SH-SY5Y (cell line): Measurements from ENCODE around the gene TMPRSS6.

Source experiments
- GATA2 ChIP-seq: IDR thresholded peaks from 2 replicates; pipeline ENCODE4 v1.6.1; 2011; ENCODE audit warnings: mild to moderate bottlenecking, low read depth, low read length
- GATA3 ChIP-seq: IDR thresholded peaks from 2 replicates; pipeline ENCODE4 v1.6.1; 2011; ENCODE audit warnings: low read depth, mild to moderate bottlenecking, low read length, moderate library complexity

The TMPRSS6 gene

DNA sequence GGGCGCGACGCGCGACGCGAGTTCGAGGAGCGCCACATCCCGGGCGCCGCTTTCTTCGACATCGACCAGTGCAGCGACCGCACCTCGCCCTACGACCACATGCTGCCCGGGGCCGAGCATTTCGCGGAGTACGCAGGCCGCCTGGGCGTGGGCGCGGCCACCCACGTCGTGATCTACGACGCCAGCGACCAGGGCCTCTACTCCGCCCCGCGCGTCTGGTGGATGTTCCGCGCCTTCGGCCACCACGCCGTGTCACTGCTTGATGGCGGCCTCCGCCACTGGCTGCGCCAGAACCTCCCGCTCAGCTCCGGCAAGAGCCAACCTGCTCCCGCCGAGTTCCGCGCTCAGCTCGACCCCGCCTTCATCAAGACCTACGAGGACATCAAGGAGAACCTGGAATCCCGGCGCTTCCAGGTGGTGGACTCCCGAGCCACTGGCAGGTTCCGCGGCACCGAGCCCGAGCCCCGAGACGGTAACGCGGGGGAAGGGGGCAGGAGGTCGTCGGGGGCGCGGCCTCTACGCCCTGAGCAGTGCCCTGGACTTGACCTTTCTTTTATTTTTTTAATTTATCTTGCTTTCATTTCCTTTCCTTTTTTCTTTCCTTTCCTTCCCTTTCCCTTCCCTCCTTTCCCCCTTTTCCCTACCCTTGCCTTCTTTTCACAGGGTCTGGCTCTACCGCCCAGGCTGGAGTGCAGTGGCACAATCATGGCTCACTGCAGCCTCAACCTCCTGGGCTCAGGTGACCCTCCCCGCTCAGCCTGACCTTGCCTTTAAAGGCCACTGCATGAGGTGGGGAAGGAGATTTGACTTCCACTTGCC is 85.0 kb downstream of the TMPRSS6 start:
- TF ChIP-seq GATA2 (no peak), GATA3 (no peak)

DNA sequence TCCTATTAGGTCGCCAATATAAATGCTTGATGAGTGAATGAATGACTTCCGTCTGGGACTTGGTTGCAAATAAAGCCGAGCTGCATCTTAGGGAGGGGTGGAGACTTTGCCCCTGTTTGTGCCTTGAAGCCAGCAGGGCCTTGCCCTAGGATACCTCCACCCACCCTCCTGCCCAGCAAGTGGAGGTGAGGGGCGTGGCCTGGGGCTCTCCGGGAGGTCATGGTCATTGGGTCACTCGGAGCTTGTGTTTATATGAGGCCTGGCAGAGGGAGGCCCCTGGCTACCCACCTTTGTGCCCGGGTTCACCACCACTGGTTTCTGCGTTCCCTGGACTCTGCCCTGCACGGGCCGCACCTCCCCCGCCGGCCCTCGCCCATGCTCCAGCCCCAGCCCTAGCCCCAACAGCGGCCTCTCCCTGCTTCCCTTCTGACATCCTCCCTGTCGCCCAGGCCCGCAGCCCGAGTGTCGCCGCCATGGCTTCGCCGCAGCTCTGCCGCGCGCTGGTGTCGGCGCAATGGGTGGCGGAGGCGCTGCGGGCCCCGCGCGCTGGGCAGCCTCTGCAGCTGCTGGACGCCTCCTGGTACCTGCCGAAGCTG is 85.7 kb downstream of the TMPRSS6 start:
- TF ChIP-seq GATA3 (no peak), GATA2 (no peak)

- TF ChIP-seq GATA3 (no peak), GATA2 (no peak)
These were observed 86.8 kb downstream of the TMPRSS6 start for GRCh38 chr22:37022483-37023337.

GRCh38 chr22:37021710-37022482 is 87.6 kb downstream of the TMPRSS6 start:
- TF ChIP-seq GATA3 (no peak), GATA2 (no peak)

- TF ChIP-seq GATA2 (no peak), GATA3 (no peak)
These were observed 88.5 kb downstream of the TMPRSS6 start for GRCh38 chr22:37021041-37021440.

DNA sequence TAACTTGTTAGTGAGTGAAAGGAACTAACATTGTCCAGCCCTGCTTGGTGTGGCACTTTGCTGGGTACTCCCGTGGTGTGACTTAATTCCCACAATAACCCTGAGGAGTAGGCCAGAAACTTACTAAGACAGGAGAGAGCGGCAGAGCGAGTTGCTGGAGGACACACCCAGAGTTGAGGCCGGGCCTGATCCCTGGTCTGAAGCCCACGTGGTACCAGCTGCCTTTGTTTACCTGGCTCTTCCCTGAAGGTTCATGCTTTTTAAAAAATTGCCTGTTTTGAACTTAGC is 89.4 kb downstream of the TMPRSS6 start:
- TF ChIP-seq GATA2 (no peak), GATA3 (no peak)

DNA sequence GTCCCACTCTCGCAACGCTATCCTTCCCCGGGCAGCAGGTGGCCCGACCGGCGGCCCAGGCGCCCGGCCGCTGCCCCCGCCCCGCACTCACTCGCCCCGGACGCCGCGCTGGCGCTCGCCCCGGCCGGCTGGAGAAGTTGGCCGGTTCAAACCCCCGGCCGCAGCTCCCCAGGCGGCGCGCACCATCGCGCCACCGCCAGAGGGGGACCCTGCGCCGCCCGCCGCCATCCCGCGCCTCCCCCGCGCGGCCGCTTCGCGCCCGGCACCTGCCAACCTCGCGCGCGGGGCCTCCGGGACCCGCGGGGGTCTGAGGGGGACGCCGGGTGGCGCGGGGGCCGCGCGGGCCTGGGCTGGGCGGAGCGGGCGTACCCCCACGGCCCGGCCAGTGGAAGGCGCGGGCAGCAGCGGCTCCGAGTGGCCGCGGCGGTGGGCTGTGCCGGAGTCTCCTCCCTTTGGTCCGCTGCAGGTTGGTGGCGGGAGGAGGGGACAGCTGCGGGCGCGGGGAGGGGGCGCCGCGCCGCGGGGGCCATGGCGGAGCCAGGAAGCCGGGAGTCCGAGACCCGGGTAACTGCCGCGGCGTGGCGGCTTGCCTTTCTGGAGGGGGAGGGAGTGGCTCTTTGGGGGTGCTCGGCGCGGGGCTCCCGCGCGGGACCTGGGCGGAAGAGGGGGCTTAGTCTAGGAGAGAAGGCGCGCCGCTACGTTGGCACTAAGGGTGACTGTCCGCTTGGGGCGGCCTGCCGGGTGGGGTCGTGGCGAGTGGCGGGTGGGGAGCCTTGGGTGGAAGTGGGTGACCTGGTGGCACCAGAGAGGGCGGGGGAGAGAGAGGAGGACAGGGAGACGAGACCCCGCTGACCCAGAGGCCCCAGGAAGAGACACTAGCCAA is 90.0 kb downstream of the TMPRSS6 start, which contains the start of the genes MPST and TST:
TSS of gene MPST (plus strand) at position 434 of the 883 bp plus-strand sequence. CDS start at position 529, 95 bp downstream.
TSS of gene TST (minus strand) at position 139 of the 883 bp plus-strand sequence. CDS start 715 bp downstream, outside the sequence.
- no peak for TF ChIP-seq GATA2
- TF ChIP-seq GATA3: no peak

GRCh38 chr22:37018815-37019308 is 90.7 kb downstream of the TMPRSS6 start:
- TF ChIP-seq GATA3 (no peak), GATA2 (no peak)

DNA sequence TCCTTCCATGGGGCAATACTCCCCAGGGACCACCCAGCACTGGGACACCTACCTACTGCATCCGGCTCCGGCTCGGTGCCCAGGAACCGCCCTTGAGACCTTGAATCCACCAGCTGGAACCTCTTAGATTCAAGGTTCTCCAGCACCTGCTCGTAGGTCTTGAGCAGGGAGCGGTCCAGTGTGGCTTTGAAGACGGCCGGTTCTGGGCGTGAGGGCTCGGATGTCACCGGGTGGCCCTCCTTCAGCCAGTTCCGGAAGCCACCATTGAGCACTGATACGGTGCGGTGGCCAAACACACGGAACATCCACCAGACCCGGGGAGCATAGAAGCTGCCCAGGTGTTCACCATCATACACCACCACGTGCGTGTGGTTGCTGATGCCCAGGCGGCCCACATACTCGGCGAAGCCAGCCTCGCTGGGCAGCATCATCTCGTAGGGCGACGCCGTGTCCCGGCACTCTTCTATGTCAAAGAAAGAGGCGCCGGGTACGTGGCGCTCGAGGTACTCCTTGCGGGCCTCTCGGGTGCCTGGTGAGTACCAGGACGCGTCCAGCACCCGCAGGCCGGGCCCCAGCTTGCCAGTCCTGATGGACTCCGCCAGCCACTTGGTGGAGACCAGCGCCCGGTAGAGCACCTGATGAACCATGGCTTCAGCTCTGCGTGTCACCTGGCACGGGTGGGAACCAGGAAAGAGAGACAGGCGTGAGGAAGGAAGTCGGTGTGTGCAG is 91.3 kb downstream of the TMPRSS6 start:
- no peak for TF ChIP-seq GATA3
- no peak for TF ChIP-seq GATA2

- no peak for TF ChIP-seq GATA3
These were observed 92.2 kb downstream of the TMPRSS6 start for GRCh38 chr22:37017356-37017755.

- no peak for TF ChIP-seq GATA2
- no peak for TF ChIP-seq GATA3
These were observed 93.2 kb downstream of the TMPRSS6 start for GRCh38 chr22:37016134-37016910.

- TF ChIP-seq GATA3: no peak
- no peak for TF ChIP-seq GATA2
These were observed 94.0 kb downstream of the TMPRSS6 start for GRCh38 chr22:37015587-37015878.
